ENCODE measurements around the gene CSRNP3.
"Not testable (repeated sequence)": the region's sequence is repeated elsewhere in the genome, so short reads cannot be mapped to it uniquely, and the experiment has no call there.

Gene CSRNP3

DNA sequence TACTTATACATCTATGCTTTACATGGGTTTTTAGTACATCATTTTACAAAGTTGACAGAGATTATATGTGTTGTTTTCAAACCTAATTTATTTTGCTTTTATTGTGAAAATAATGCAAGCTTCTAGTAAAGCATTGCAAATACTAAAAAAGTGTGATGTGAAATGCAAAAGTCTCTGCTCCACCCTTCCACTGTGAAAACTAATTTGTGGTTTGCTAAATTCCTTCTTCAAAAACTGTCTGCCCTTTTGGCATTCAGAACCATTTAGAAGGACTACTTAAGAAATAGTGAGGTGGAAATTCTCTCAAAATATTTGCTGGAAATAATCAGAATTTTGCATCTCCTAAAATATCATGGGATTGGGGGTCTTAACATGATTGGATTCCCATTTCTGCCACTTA, 78.4 kb downstream of the CSRNP3 start:
- no peak for DNase-seq

- DNase-seq: no peak
Measured at GRCh38 chr2:165549619-165550018, 80.1 kb downstream of the CSRNP3 start.

GRCh38 chr2:165558832-165559231, 89.3 kb downstream of the CSRNP3 start:
- DNase-seq: no peak

DNA sequence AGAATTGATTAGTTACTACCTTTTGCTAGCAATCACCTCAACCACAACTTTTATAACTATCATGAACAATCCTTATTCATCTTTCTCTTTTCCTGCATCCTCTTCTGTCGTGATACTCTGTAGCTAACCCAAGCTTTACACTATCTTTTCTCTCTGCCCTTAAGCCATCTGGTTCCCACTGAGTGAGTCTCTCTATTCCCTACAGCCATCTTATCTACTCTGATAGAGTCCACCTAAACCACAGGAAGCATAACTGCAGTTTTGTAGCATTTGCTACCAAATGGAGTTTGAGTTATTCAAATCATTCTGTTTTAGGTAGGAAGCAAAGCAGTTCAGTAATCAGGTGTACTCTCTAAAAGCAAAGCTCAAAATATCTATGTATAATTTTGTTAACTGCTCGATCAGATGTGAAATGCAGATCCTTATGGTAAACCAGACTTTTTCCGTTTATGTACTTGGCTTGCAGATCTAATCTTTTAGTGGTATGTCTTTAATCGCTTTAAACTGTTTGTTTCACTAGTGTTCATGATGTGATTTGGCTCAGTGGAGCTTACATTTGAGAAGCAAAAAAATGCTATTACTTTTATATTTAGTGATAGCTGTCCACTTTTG, 91.0 kb downstream of the CSRNP3 start:
- no peak for DNase-seq

GRCh38 chr2:165561516-165561915, 92.0 kb downstream of the CSRNP3 start:
- no peak for DNase-seq

DNA sequence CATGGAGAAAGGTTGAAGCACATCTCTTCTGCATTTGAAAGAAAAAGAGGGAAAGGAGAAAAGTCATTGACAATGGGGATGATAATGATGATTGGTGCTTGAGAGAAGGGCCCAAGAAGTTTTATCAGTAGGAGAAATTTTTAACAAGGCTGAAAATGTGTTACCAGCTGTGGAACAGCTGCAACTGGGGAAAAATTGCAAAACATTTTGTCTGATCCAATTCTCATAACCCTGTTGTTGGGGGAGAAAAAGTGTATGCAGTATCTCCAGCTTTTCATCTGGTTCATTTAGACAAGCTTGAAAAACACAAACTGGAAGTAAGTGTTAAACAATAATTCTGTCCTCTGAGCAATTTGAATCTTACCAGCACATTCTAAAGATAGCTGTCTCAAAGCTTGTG, 92.7 kb downstream of the CSRNP3 start:
- no peak for DNase-seq

GRCh38 chr2:165563468-165564225, 94.1 kb downstream of the CSRNP3 start:
- no peak for DNase-seq

DNA sequence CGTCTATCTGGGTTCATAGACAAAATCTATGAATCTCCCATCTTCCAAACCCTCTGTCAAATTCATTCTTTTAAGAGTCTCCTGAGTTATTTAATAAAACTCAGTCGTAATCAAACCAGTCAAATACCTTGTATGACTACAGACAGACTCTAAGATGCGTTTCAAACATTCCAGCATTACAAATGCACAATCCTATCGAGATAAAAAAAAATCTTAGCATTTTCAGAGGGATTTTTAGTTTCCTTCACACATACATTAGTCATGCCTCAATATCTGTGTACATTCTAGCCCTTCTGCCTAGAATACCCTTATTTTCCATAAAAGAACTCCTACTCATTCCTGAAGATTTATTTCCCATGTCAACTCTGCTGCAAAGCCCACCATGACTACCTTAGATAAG, 96.5 kb downstream of the CSRNP3 start:
- DNase-seq: no peak

GRCh38 chr2:165567273-165567672, 97.8 kb downstream of the CSRNP3 start:
- DNase-seq: peak; percentile 79

- DNase-seq: no peak
Measured at GRCh38 chr2:165568361-165568760, 98.9 kb downstream of the CSRNP3 start.

DNA sequence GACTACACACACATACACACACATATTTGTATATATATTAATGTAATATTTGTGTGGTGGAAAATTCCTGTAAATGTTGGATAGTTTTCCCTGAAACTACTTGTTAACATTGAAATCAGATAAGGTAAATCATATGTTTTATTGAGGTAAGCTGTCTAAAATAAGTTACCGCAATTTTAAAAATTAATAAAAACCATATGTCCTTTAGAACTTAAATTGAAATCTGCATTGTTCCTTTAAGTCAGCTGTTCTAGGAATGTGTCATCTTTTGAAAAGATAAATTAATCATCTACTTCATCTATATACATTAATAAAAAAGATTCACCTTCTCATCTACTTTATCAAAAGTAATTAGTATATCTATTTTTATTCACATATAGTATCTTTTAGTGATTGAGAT, 102.0 kb downstream of the CSRNP3 start:
- DNase-seq: no peak

DNA sequence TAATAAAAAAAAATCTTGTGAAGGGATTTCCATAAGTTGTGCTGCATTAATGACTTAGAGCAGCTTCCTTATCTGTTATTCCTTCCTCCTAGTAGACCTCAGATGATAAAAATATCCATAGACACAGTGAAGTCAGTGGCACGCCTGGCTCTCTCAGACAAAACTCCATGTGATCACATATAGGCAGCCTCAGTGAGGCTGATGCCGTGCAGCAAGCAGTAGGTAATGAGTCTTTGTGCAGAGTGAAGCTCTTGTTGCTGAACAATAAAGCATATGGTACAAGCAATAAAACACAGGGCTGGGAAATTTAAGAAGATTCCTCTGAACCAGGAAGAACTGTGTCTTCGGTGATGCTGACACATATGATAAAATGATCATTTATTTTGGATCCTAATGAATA, 102.7 kb downstream of the CSRNP3 start:
- DNase-seq: peak; percentile 45

DNA sequence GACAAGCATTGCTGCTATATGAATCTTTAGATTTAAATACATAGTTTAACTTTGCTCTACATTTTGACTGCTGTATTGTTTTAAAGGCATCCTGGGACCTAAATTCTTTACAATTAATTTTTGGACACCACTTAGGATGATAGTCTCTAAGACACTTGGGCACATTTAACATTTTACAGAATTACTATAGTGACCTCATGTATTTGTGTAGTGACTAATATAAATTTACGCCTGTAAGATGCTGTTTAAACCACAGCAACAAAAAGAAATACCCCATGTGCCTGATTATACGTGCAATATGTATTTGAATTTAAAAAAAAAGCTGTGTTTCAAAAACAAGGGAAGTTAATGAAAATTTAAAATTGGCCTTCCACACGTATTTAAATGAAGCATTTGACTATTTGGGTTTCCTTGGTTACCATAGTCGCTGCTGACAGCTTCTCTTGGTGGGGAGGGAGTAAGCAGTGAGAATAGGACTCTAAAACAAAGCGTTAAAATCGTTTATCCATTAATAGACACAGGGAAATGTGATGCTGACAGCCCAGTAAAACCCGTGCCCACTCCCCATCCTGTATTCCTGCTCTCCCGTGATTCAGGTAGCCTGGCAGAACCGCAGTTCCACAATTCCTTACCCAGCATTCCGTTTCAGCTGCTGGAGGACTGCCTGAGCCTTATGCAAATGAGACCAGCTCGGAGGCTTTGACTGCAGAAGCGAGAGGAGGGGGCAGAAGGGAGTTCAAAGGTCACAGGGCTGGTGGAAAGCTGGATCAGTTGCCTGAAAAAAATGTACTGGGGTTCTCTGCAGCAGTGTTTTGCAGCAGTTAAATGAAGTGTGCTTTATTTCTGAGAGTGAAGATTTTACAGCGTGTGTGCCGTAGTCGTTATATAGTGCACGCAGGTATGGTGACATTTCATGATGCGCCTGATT, 104.3 kb downstream of the CSRNP3 start:
- DNase-seq: peak; percentile 70

DNA sequence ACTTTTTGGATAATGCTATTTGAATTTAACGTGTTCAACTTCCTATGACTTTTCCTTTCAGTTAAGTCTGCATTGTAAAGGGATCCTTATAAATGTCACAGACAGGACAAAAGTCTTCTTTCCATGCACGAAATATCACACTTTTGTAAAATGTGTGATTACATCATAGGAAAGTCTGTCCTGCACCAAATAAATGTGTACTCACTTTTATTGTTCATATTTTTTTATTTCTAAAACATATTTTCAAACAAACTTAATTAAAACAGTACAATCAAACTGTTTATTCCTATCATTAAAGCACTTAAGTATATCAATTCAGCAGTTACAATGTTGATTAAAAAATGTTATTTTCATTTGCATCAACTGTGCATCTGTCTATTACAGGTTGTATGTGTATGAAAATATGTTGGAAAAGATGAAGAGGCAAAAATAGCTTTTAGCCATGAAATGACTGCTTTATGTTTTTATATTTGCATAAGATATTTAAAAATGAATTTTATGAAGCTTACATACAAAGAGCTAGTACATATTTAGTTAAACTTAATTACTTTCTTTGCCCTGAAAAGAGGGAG, 105.6 kb downstream of the CSRNP3 start:
- no peak for DNase-seq

DNA sequence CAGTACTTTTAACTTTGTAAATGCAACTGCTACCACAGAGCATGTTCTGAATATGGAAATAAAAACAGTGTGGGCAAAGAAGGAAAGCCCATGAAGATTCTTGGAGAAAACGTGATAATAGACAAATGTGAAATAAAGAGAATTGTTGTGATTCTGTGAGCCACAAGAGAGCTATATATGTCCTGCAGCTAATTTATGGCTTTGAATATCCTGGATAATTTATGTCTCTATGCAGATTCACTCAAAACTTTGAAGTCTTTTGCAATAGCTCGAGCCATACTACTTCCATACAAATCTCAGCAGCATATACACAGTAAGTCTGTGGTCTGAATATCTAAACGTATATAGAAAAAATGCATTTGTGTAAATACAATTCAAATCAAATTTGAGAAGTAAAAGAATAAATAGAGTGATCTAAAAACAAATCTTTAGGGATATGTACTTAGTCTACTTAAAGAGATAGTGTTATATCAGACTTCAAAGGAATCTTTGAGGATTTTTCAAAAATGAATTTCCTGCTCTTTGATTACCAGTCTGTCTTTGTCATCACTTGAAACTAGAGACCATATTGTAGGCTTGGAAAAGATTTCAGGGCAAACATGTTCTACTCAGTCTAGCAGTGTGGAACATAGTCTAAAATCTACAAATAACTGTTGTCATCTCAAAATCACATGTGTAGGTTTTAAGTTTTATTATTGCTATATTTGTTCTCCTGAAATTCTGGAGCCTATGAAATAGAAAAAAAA, 107.1 kb downstream of the CSRNP3 start:
- DNase-seq: no peak

GRCh38 chr2:165582409-165582808, 112.9 kb downstream of the CSRNP3 start:
- no peak for DNase-seq

- no peak for DNase-seq
Measured at GRCh38 chr2:165582863-165583506, 113.5 kb downstream of the CSRNP3 start.

DNA sequence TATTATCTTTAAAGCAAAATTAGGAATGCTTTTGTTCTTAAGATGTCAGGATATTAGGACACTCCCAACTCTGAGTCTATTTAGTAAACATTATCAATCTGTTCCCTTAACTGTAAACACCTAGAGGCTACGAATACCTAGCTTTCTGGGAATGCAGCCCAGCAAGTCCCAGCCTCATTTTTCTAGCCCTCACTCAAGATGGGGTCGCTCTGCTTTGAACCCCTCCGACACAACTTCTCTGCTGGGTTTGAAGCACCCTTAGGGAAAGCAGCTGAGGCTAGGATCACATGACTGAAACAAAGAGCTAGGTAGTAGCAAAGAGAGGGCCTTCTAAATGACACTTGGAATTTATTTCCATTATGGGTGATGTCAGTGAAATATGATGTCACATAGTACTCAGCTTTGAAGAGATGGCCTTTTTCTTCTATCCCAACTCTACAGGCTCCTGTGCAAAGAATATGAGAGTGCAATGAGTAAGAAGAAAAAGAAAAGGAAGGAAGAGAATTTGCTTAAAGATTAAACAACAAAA, 114.7 kb downstream of the CSRNP3 start:
- DNase-seq: no peak

- no peak for DNase-seq
Measured at GRCh38 chr2:165586019-165586418, 116.5 kb downstream of the CSRNP3 start.

- no peak for DNase-seq
Measured at GRCh38 chr2:165587335-165587938, 117.9 kb downstream of the CSRNP3 start.

DNA sequence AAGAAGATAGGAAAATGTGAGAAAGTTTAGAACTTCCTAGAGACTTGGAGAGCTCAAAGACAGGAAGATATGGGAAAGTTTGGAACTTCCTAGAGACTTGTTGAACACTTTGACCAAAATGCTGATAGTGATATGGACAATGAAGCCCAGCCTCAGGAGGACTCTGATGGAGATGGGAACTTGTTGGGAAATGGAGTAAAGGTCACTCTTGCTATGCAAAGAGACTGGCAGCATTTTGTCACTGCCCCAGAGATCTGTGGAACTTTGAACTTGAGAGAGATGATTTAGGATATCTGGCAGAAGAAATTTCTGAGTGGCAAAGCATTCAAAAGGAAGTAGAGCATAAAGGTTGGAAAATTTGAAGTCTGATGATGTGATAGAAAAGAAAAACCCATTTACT, 121.5 kb downstream of the CSRNP3 start:
- DNase-seq: not testable (repeated sequence)

Measured in NCI-H1105 (cell line).